ENCODE data around the gene SBF2. TPM values are rescaled to one million over a fixed set of nuclear protein-coding genes. Genes with fewer than 3 reads are reported as not detected.

Gene SBF2
- total RNA-seq, 3 donors from 2014 or later (not counting 1 experiment from before 2014, with no cell fraction given): 25.2 to 26.9 (median 26.3) TPM

- intact Hi-C loops (cut with micrococcal nuclease): no loop called here
- Histone ChIP-seq H3K36me3 (ENCODE audit: control insufficient read depth, insufficient read depth, low read length) (peaks cover 6% of the 10 kb centered on the region), H3K27me3 (ENCODE audit: control insufficient read depth, insufficient read depth, low read length) (no peaks in the 10 kb centered on the region), H3K4me3 (ENCODE audit: low read length) (no peak overlapping the region), H3K9me3 (ENCODE audit: control insufficient read depth, insufficient read depth, low read length) (no peaks in the 10 kb centered on the region), H3K27ac (ENCODE audit: low read length) (no peak overlapping the region), H3K4me1 (ENCODE audit: control insufficient read depth, insufficient read depth, low read length) (peaks cover 31% of the 10 kb centered on the region)
- Mint-ChIP-seq H3K27me3 (ENCODE audit: low read depth in 2 of 2) (no peaks in the 10 kb centered on the region), H3K36me3 (no peaks in the 10 kb centered on the region), H3K27ac (no peak overlapping the region), H3K4me1 (peaks cover 13 to 29% of the 10 kb centered on the region in 2 donors), H3K9me3 (no peaks in the 10 kb centered on the region), H3K4me3 (no peak overlapping the region)
- ATAC-seq (no peak), DNase-seq (no peak)
- no peak for TF ChIP-seq CTCF (IDR thresholded peaks at IDR 0.05)
- 19% methylated on average over 3 of the region's 3 CpGs for WGBS (ENCODE audit: insufficient coverage)
Measured at GRCh38 chr11:9753021-9753420, 541.0 kb downstream of the SBF2 start.

- H3K27me3 Mint-ChIP-seq (ENCODE audit: low read depth in 2 of 2): no peaks in the 10 kb centered on the region
- no peak for DNase-seq
- Histone ChIP-seq H3K4me1 (ENCODE audit: control insufficient read depth, insufficient read depth, low read length) (peaks cover 23% of the 10 kb centered on the region), H3K27me3 (ENCODE audit: control insufficient read depth, insufficient read depth, low read length) (no peaks in the 10 kb centered on the region), H3K36me3 (ENCODE audit: control insufficient read depth, insufficient read depth, low read length) (peaks cover 6% of the 10 kb centered on the region), H3K4me3 (ENCODE audit: low read length) (no peak overlapping the region), H3K9me3 (ENCODE audit: control insufficient read depth, insufficient read depth, low read length) (no peaks in the 10 kb centered on the region), H3K27ac (ENCODE audit: low read length) (no peak overlapping the region)
- intact Hi-C loops (cut with micrococcal nuclease): no loop called here
- no peak overlapping the region for H3K4me3 Mint-ChIP-seq
- no peak overlapping the region for H3K27ac Mint-ChIP-seq
- no peak for TF ChIP-seq CTCF (IDR thresholded peaks at IDR 0.05)
- no peaks in the 10 kb centered on the region for H3K36me3 Mint-ChIP-seq
- no peak for ATAC-seq
- WGBS (ENCODE audit: insufficient coverage): 91% methylated on average over 3 of the region's 3 CpGs
- no peaks in the 10 kb centered on the region for H3K9me3 Mint-ChIP-seq
- peaks cover 13 to 30% of the 10 kb centered on the region in 2 donors for H3K4me1 Mint-ChIP-seq
Measured at GRCh38 chr11:9752091-9752490, 541.9 kb downstream of the SBF2 start.

DNA sequence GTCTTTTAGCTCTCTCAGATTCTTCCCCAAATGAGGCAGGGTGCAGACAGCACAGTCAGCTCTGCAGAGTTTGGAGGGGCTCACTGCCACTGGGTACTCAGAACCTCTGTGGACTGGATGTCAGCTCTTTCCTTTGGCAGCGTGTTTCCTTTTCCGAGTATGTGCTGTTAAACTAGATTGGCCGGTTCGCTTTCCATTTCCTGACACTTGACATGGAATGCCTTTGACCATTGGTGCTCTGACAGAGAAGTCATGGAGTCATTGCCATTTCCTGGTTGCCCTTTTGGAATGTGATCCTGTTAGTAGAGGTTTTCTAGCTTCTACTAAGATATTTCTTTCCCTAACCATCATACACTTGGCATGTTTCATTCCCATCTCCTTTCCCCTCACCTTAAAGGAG is 543.5 kb downstream of the SBF2 start:
- Histone ChIP-seq H3K4me3 (ENCODE audit: low read length) (no peak overlapping the region), H3K9me3 (ENCODE audit: control insufficient read depth, insufficient read depth, low read length) (no peaks in the 10 kb centered on the region), H3K36me3 (ENCODE audit: control insufficient read depth, insufficient read depth, low read length) (peaks cover 9% of the 10 kb centered on the region), H3K27ac (ENCODE audit: low read length) (no peak overlapping the region), H3K4me1 (ENCODE audit: control insufficient read depth, insufficient read depth, low read length) (peaks cover 13% of the 10 kb centered on the region), H3K27me3 (ENCODE audit: control insufficient read depth, insufficient read depth, low read length) (no peaks in the 10 kb centered on the region)
- H3K4me1 Mint-ChIP-seq: peaks cover 13 to 15% of the 10 kb centered on the region in 2 donors
- intact Hi-C loops (cut with micrococcal nuclease): no loop called here
- peak overlapping the region in 1 of 2 donors; percentile 35 for H3K27ac Mint-ChIP-seq
- DNase-seq (no peak), ATAC-seq (no peak)
- TF ChIP-seq CTCF (IDR thresholded peaks at IDR 0.05): no peak
- H3K9me3 Mint-ChIP-seq: no peaks in the 10 kb centered on the region
- no peaks in the 10 kb centered on the region for H3K36me3 Mint-ChIP-seq
- 98% methylated on average over 4 of the region's 4 CpGs for WGBS (ENCODE audit: insufficient coverage)
- no peak overlapping the region for H3K4me3 Mint-ChIP-seq
- no peaks in the 10 kb centered on the region for H3K27me3 Mint-ChIP-seq (ENCODE audit: low read depth in 2 of 2)

DNA sequence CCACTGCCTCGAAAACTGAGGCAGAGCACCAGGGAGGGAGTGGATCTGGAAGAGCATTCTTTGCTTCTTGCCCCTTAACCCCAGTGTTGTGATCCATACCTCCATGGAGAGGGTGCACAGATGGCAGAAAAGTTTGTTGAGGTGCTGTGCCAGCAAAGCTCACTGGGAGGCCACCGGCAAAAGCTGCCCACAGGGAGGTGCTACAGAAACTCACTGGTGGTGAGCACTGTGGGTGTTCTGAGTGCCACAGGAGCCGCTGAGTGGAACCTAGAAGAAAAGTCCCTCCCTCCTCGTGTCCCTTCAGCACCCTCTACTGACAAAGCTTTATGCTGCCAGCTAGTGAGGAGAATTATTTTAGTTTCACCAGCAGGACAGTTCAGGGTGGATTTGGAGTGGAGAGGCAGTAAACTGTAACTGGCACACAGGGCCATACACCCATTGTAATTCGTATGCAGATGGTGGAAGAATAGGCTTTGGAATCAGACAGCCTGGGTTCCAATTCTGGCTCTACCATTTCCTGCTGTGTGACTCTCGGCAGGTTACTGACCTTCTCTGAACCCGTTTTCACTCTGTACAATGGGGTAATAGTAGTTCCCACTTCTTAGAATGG is 545.6 kb downstream of the SBF2 start:
- no peak overlapping the region for H3K27ac ChIP-seq (ENCODE audit: low read length)
- H3K36me3 ChIP-seq (ENCODE audit: control insufficient read depth, insufficient read depth, low read length): peaks cover 9% of the 10 kb centered on the region

More for the DNA sequence above, 545.6 kb downstream of the SBF2 start:
- 54% methylated on average over 6 of the region's 7 CpGs for WGBS (ENCODE audit: insufficient coverage)
- peak; percentile 61 for TF ChIP-seq CTCF (IDR thresholded peaks at IDR 0.05)
- Mint-ChIP-seq H3K27ac (peak overlapping the region in 1 of 2 donors; percentile 40), H3K4me1 (peaks cover 13 to 14% of the 10 kb centered on the region in 2 donors), H3K4me3 (no peak overlapping the region), H3K36me3 (no peaks in the 10 kb centered on the region), H3K9me3 (no peaks in the 10 kb centered on the region), H3K27me3 (ENCODE audit: low read depth in 2 of 2) (no peaks in the 10 kb centered on the region)
- Histone ChIP-seq H3K4me3 (ENCODE audit: low read length) (no peak overlapping the region), H3K27me3 (ENCODE audit: control insufficient read depth, insufficient read depth, low read length) (no peaks in the 10 kb centered on the region), H3K4me1 (ENCODE audit: control insufficient read depth, insufficient read depth, low read length) (peaks cover 10% of the 10 kb centered on the region), H3K9me3 (ENCODE audit: control insufficient read depth, insufficient read depth, low read length) (no peaks in the 10 kb centered on the region)
- DNase-seq: peak; percentile 55 to 80
- ATAC-seq: peak; percentile 95 to 100 (median 99)
- intact Hi-C loops (cut with micrococcal nuclease): loop anchor here (1.0 to 5.0 kb wide), 3 partner anchors 86 to 213 kb away; partner anchors contain the start of gene SWAP70

Measured in natural killer cell (primary cell).